HEK293 (cell line): ENCODE results near the gene ITPR2.

ENCODE experiments used
- CTCF ChIA-PET: fragments of 350-600 bp; formaldehyde crosslinking; extraction: SDS; loops from one replicate; lab custom pipeline; 2021; ENCODE audit warnings: antibody characterized with exemption; lab: Yijun Ruan, JAX
- POLR2A ChIA-PET: fragments of 300-600 bp; formaldehyde crosslinking; extraction: SDS; loops from one replicate; lab custom pipeline; 2020; ENCODE audit warnings: antibody characterized with exemption, inconsistent platforms; lab: Yijun Ruan, JAX
- H3K27ac ChIP-seq: fragments of 200-500 bp; sonication (Bioruptor generic); 2 replicates; pipeline ENCODE4 v1.5.1; 2014; ENCODE audit warnings: low read depth, low read length, control low read depth, inconsistent platforms; ENCODE audit errors: extremely low read depth
- H3K36me3 ChIP-seq, 2 experiments: fragments of 200-500 bp in 1 of 2; sonication (Bioruptor generic) in 1 of 2; 1 replicate in 1 of 2; 2 replicates in 1 of 2; pipeline ENCODE4 v1.5.1; 2014 to 2017; ENCODE audit warnings: inconsistent platforms in 2 of 2, low read length in 2 of 2; ENCODE audit not compliant: control insufficient read depth in 2 of 2, insufficient read depth in 1 of 2
- H3K4me1 ChIP-seq: fragments of 200-500 bp; sonication (Bioruptor generic); 2 replicates; pipeline ENCODE4 v1.5.1; 2014; ENCODE audit warnings: mild to moderate bottlenecking, low read length, inconsistent platforms; ENCODE audit not compliant: control insufficient read depth, insufficient read depth
- H3K4me3 ChIP-seq: 2 replicates; pipeline ENCODE4 v1.5.1; 2011; ENCODE audit warnings: low read depth, mild to moderate bottlenecking, control low read depth, low read length, moderate library complexity
- H3K9me3 ChIP-seq: fragments of 200-500 bp; sonication (Bioruptor generic); 2 replicates; pipeline ENCODE4 v1.5.1; 2014; ENCODE audit warnings: low read depth, low read length, inconsistent platforms; ENCODE audit not compliant: control insufficient read depth, insufficient read depth
- EGR2 ChIP-seq: fragments of 450-650 bp; formaldehyde crosslinking; IDR thresholded peaks from 2 replicates; pipeline ENCODE4 v1.5.1; 2016; ENCODE audit warnings: low read depth, missing biosample characterization, missing genetic modification characterization
- FEZF1 ChIP-seq: fragments of 450-650 bp; formaldehyde crosslinking; IDR thresholded peaks from 2 replicates; pipeline ENCODE4 v1.5.1; 2016; ENCODE audit warnings: missing biosample characterization, missing genetic modification characterization
- HOXA7 ChIP-seq: sonication (generic); formaldehyde crosslinking; IDR thresholded peaks from 2 replicates; pipeline ENCODE4 v1.8.1; 2022; ENCODE audit warnings: missing genetic modification reagents, borderline replicate concordance
- KLF10 ChIP-seq: fragments of 450-650 bp; IDR thresholded peaks from 2 replicates; pipeline ENCODE4 v1.5.1; 2018; ENCODE audit warnings: missing biosample characterization, mild to moderate bottlenecking, missing genetic modification characterization
- KLF16 ChIP-seq: fragments of 450-650 bp; formaldehyde crosslinking; IDR thresholded peaks from 2 replicates; pipeline ENCODE4 v1.5.1; 2017; ENCODE audit warnings: missing biosample characterization, missing genetic modification characterization
- SALL2 ChIP-seq: fragments of 450-650 bp; formaldehyde crosslinking; IDR thresholded peaks from 2 replicates; pipeline ENCODE4 v1.5.0; 2017; ENCODE audit warnings: missing biosample characterization, mild to moderate bottlenecking, missing genetic modification characterization, borderline replicate concordance
- SP3 ChIP-seq: fragments of 450-650 bp; formaldehyde crosslinking; IDR thresholded peaks from 2 replicates; pipeline ENCODE4 v1.5.1; 2016; ENCODE audit warnings: missing biosample characterization, missing genetic modification characterization
- TCF7L2 ChIP-seq: IDR thresholded peaks from 2 replicates; pipeline ENCODE4 v1.6.1; 2011; ENCODE audit warnings: low read depth, mild to moderate bottlenecking, inconsistent platforms, low read length, moderate library complexity, borderline replicate concordance
- TRIM28 ChIP-seq: IDR thresholded peaks from 2 replicates; pipeline ENCODE4 v1.6.1; 2011; ENCODE audit warnings: low read length, control low read depth, borderline replicate concordance
- ZBTB8A ChIP-seq: fragments of 450-650 bp; formaldehyde crosslinking; IDR thresholded peaks from 2 replicates; pipeline ENCODE4 v1.5.1; 2016; ENCODE audit warnings: missing biosample characterization, missing genetic modification characterization
- ZFP37 ChIP-seq: fragments of 450-650 bp; formaldehyde crosslinking; IDR thresholded peaks from 2 replicates; pipeline ENCODE4 v1.5.1; 2016; ENCODE audit warnings: missing biosample characterization, missing genetic modification characterization
- ZNF214 ChIP-seq: fragments of 450-650 bp; formaldehyde crosslinking; IDR thresholded peaks from 2 replicates; pipeline ENCODE4 v1.5.1; 2017; ENCODE audit warnings: missing biosample characterization, mild to moderate bottlenecking, missing genetic modification characterization, borderline replicate concordance
- ZNF324 ChIP-seq: fragments of 450-650 bp; formaldehyde crosslinking; IDR thresholded peaks from 2 replicates; pipeline ENCODE4 v1.5.1; 2016; ENCODE audit warnings: missing biosample characterization, missing genetic modification characterization
- ZNF48 ChIP-seq: fragments of 450-650 bp; formaldehyde crosslinking; IDR thresholded peaks from 2 replicates; pipeline ENCODE4 v1.5.1; 2016; ENCODE audit warnings: missing biosample characterization, missing genetic modification characterization
- ZNF600 ChIP-seq: fragments of 450-650 bp; formaldehyde crosslinking; IDR thresholded peaks from 2 replicates; pipeline ENCODE4 v1.5.1; 2016; ENCODE audit warnings: missing biosample characterization, missing genetic modification characterization
- ZNF621 ChIP-seq: fragments of 450-650 bp; formaldehyde crosslinking; IDR thresholded peaks from 2 replicates; pipeline ENCODE4 v1.5.1; 2017; ENCODE audit warnings: missing biosample characterization, missing genetic modification characterization
- ZNF624 ChIP-seq: fragments of 450-650 bp; formaldehyde crosslinking; IDR thresholded peaks from 2 replicates; pipeline ENCODE4 v1.5.1; 2017; ENCODE audit warnings: missing biosample characterization, missing genetic modification characterization
- ZNF664 ChIP-seq: fragments of 450-650 bp; formaldehyde crosslinking; IDR thresholded peaks from 2 replicates; pipeline ENCODE4 v1.5.1; 2016; ENCODE audit warnings: missing biosample characterization, missing genetic modification characterization
- TF ChIP-seq, protein P1 (sequence below): fragments of 450-650 bp; formaldehyde crosslinking; IDR thresholded peaks from 2 replicates; pipeline ENCODE4 v1.5.1; 2017; ENCODE audit warnings: missing biosample characterization, missing genetic modification characterization
- TF ChIP-seq, protein P2 (sequence below): fragments of 450-650 bp; formaldehyde crosslinking; IDR thresholded peaks from 2 replicates; pipeline ENCODE4; 2016; ENCODE audit warnings: missing biosample characterization, missing genetic modification characterization
- TF ChIP-seq, protein P3 (sequence below): fragments of 450-650 bp; formaldehyde crosslinking; IDR thresholded peaks from 2 replicates; pipeline ENCODE4 v1.5.1; 2016; ENCODE audit warnings: missing biosample characterization, missing genetic modification characterization
- TF ChIP-seq, protein P4 (sequence below): fragments of 450-650 bp; formaldehyde crosslinking; IDR thresholded peaks from 2 replicates; pipeline ENCODE4 v1.5.1; 2017; ENCODE audit warnings: missing biosample characterization, missing genetic modification characterization
- TF ChIP-seq, protein P5 (sequence below): fragments of 450-650 bp; formaldehyde crosslinking; IDR thresholded peaks from 2 replicates; pipeline ENCODE4 v1.5.1; 2017; ENCODE audit warnings: missing biosample characterization, missing genetic modification characterization

Gene ITPR2

DNA sequence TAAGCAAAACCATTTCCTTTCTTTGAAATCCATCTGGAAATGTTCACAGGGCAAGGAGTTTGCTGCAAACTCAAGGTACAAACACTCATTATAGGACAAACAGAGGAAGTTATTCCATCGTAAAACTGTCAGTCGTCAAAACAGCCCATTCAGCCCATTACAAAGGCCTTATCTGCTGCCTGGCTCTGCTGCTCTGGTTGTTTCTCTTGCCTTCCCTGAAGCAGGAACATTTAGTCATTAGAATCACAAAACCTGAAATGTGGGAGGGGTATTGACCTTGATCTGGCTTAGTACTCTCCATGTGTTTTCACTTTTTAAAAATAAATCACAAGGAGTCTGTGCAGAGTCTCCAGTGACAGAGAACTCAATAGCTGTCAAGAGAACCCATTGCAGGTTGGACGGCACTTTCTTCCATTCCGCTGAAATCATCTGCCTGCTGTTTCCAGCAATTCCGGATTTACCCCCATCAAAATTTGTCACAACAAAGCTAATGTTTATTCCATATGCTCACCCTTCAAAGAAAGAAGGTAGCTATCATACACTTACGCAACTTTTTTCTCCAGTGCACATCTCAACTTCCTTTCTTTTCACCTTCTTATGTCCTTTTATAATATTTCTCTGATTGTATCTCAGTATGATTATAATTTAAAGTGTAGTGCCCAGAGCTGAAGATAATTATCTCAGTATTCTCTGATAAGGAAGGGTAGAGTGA, 24.6 kb upstream of the ITPR2 start (continued):
- TF ChIP-seq, protein P1, sequence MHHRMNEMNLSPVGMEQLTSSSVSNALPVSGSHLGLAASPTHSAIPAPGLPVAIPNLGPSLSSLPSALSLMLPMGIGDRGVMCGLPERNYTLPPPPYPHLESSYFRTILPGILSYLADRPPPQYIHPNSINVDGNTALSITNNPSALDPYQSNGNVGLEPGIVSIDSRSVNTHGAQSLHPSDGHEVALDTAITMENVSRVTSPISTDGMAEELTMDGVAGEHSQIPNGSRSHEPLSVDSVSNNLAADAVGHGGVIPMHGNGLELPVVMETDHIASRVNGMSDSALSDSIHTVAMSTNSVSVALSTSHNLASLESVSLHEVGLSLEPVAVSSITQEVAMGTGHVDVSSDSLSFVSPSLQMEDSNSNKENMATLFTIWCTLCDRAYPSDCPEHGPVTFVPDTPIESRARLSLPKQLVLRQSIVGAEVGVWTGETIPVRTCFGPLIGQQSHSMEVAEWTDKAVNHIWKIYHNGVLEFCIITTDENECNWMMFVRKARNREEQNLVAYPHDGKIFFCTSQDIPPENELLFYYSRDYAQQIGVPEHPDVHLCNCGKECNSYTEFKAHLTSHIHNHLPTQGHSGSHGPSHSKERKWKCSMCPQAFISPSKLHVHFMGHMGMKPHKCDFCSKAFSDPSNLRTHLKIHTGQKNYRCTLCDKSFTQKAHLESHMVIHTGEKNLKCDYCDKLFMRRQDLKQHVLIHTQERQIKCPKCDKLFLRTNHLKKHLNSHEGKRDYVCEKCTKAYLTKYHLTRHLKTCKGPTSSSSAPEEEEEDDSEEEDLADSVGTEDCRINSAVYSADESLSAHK (tag by site-specific recombination) = 0 out of 2 replicates have a peak, but pooled peaks have one; percentile 14
- peak; percentile 97 for TF ChIP-seq TRIM28
- TF ChIP-seq ZNF600 = 0 out of 2 replicates have a peak, but pooled peaks have one; percentile 9
- TF ChIP-seq TCF7L2 = peak; percentile 66; the same call in 1 of the 2 replicates
- TF ChIP-seq, all 188 proteins: peak for 12

DNA sequence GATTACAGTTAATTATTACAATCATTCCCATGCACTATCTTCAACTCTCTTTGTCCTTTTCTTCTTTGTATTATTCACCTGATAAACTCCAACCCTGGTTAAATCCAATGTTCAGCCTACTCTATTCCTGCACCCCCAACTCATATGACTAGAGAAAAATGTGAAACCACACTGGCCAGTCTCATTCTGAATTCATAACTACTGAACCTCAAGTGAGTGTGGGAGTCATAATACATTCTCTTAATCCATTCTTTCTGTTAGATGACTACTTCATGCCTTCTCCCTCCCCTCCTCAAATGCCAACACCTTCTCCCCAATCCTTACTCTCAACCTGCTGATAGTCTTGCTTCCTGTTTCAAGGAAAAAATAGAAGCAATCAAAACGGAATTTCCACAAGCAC, 22.3 kb upstream of the ITPR2 start:
- Histone ChIP-seq H3K36me3 (no peaks in the 10 kb centered on the region), H3K9me3 (no peaks in the 10 kb centered on the region; the same call in 1 of the 2 replicates), H3K4me1 (peaks cover 11% of the 10 kb centered on the region), H3K27ac (no peak overlapping the region), H3K4me3 (no peak overlapping the region)
- ChIA-PET POLR2A (interaction anchor here (1.6 kb wide), 1 partner anchor 22 kb away, joined by 4 read pairs; the partner anchor contains the start of gene ITPR2), CTCF (interaction anchor here (0.6 to 1.8 kb wide), 2 partner anchors 26 to 30 kb away, joined by 3 to 13 read pairs; no protein-coding TSS in a partner anchor)
- no peak for TF ChIP-seq HOXA7
- no peak for TF ChIP-seq ZNF214
- TF ChIP-seq ZNF664 (tag by site-specific recombination) = no peak
- TF ChIP-seq, protein P2, sequence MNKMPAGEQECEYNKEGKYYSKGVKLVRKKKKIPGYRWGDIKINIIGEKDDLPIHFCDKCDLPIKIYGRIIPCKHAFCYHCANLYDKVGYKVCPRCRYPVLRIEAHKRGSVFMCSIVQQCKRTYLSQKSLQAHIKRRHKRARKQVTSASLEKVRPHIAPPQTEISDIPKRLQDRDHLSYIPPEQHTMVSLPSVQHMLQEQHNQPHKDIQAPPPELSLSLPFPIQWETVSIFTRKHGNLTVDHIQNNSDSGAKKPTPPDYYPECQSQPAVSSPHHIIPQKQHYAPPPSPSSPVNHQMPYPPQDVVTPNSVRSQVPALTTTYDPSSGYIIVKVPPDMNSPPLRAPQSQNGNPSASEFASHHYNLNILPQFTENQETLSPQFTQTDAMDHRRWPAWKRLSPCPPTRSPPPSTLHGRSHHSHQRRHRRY (tag by site-specific recombination) = no peak
- TF ChIP-seq ZBTB8A (tag by site-specific recombination) = no peak
- no peak for TF ChIP-seq ZNF624 (tag by site-specific recombination)
- no peak for TF ChIP-seq TCF7L2
- no peak for TF ChIP-seq FEZF1

DNA sequence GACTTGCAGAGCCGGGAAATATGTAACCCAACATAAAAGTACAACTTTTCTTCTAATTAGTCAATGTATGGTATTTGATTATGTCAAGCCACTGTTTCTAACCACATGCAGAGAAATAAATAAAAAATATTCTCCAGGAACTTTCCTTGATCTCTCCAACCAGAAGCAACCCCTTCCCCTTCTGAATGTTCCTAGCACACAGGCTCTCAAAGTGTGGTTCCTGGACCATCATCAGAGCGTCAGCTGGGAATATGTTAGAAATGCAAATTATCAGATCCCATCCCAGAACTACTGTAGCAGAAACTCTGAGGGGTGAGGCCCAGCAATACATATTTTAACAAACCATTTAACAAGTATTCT, 21.0 kb upstream of the ITPR2 start:
- Histone ChIP-seq H3K4me1 (peaks cover 11% of the 10 kb centered on the region), H3K9me3 (no peaks in the 10 kb centered on the region; the same call in 1 of the 2 replicates), H3K4me3 (no peak overlapping the region), H3K27ac (no peak overlapping the region), H3K36me3 (no peaks in the 10 kb centered on the region)
- ChIA-PET POLR2A (interaction anchor here (1.6 kb wide), 1 partner anchor 21 kb away, joined by 4 read pairs; the partner anchor contains the start of gene ITPR2), CTCF (interaction anchor here (1.0 to 1.8 kb wide), 2 partner anchors 31 to 82 kb away, joined by 3 to 13 read pairs; no protein-coding TSS in a partner anchor)
- TF ChIP-seq, protein P3, sequence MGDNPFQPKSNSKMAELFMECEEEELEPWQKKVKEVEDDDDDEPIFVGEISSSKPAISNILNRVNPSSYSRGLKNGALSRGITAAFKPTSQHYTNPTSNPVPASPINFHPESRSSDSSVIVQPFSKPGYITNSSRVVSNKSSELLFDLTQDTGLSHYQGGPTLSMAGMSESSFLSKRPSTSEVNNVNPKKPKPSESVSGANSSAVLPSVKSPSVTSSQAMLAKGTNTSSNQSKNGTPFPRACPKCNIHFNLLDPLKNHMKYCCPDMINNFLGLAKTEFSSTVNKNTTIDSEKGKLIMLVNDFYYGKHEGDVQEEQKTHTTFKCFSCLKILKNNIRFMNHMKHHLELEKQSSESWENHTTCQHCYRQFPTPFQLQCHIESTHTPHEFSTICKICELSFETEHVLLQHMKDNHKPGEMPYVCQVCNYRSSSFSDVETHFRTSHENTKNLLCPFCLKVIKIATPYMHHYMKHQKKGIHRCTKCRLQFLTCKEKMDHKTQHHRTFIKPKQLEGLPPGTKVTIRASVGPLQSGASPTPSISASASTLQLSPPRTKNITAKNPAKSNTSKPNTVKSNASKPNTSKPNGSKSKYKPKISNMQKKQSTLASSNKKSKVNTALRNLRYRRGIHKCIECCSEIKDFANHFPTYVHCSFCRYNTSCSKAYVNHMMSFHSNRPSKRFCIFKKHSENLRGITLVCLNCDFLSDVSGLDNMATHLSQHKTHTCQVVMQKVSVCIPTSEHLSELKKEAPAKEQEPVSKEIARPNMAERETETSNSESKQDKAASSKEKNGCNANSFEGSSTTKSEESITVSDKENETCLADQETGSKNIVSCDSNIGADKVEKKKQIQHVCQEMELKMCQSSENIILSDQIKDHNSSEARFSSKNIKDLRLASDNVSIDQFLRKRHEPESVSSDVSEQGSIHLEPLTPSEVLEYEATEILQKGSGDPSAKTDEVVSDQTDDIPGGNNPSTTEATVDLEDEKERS (tag by site-specific recombination) = no peak
- TF ChIP-seq ZNF324 = no peak
- TF ChIP-seq, protein P4, sequence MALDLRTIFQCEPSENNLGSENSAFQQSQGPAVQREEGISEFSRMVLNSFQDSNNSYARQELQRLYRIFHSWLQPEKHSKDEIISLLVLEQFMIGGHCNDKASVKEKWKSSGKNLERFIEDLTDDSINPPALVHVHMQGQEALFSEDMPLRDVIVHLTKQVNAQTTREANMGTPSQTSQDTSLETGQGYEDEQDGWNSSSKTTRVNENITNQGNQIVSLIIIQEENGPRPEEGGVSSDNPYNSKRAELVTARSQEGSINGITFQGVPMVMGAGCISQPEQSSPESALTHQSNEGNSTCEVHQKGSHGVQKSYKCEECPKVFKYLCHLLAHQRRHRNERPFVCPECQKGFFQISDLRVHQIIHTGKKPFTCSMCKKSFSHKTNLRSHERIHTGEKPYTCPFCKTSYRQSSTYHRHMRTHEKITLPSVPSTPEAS (tag by site-specific recombination) = no peak
- TF ChIP-seq KLF10 (tag by site-specific recombination) = 0 out of 2 replicates have a peak, but pooled peaks have one; percentile 20
- TF ChIP-seq ZNF48 = no peak
- TF ChIP-seq, protein P5, sequence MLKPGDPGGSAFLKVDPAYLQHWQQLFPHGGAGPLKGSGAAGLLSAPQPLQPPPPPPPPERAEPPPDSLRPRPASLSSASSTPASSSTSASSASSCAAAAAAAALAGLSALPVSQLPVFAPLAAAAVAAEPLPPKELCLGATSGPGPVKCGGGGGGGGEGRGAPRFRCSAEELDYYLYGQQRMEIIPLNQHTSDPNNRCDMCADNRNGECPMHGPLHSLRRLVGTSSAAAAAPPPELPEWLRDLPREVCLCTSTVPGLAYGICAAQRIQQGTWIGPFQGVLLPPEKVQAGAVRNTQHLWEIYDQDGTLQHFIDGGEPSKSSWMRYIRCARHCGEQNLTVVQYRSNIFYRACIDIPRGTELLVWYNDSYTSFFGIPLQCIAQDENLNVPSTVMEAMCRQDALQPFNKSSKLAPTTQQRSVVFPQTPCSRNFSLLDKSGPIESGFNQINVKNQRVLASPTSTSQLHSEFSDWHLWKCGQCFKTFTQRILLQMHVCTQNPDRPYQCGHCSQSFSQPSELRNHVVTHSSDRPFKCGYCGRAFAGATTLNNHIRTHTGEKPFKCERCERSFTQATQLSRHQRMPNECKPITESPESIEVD = no peak
- 0 out of 2 replicates have a peak, but pooled peaks have one; percentile 50 for TF ChIP-seq ZFP37 (tag by site-specific recombination)
- TF ChIP-seq ZNF214 = no peak
- TF ChIP-seq SALL2 (tag by site-specific recombination) = no peak
- no peak for TF ChIP-seq EGR2 (tag by site-specific recombination)
- TF ChIP-seq KLF16 (tag by site-specific recombination) = no peak
- no peak for TF ChIP-seq SP3 (tag by site-specific recombination)
- no peak for TF ChIP-seq ZNF621 (tag by site-specific recombination)
